ENCODE results near the gene SVOPL. TPM values are rescaled to one million over a fixed set of nuclear protein-coding genes. Genes with fewer than 3 reads are reported as not detected.

The SVOPL gene
- total and polyA plus RNA-seq, 4 donors = 0.13 to 1.5 (median 0.39) TPM; not detected in 1

GRCh38 chr7:138618933-138619332 lies 82.2 kb downstream of the SVOPL start:
- H3K36me3 ChIP-seq (ENCODE audit: control insufficient read depth in 4 of 4, insufficient read depth in 4 of 4, low read length in 4 of 4) = no peaks in the 10 kb centered on the region
- H3K4me3 ChIP-seq = no peak overlapping the region
- no peaks in the 10 kb centered on the region for H3K27me3 ChIP-seq (ENCODE audit: control insufficient read depth in 3 of 3, insufficient read depth in 3 of 3, low read length in 2 of 3)
- no peak for TF ChIP-seq CTCF (IDR thresholded peaks at IDR 0.05; ENCODE audit: control extremely low read depth, extremely low read depth)
- peaks cover 0 to 1% (median 0%) of the 10 kb centered on the region in 5 donors for H3K4me1 ChIP-seq (ENCODE audit: control insufficient read depth in 5 of 5, insufficient read depth in 5 of 5, low read length in 5 of 5)
- DNase-seq = no peak
- H3K27ac ChIP-seq (ENCODE audit: low read depth in 1 of 2, low read length in 1 of 2) = no peak overlapping the region
- no peak overlapping the region for H3K9ac ChIP-seq (ENCODE audit: insufficient read depth in 1 of 2, low read length in 2 of 2)
- ATAC-seq (ENCODE audit: insufficient read depth, low FRiP score) = no peak
- no peaks in the 10 kb centered on the region for H3K9me3 ChIP-seq (ENCODE audit: control insufficient read depth in 4 of 4, insufficient read depth in 3 of 4, low read length in 3 of 4)

- Histone ChIP-seq H3K27ac (ENCODE audit: low read depth in 1 of 2, low read length in 1 of 2) (no peak overlapping the region), H3K27me3 (ENCODE audit: control insufficient read depth in 3 of 3, insufficient read depth in 3 of 3, low read length in 2 of 3) (no peaks in the 10 kb centered on the region), H3K36me3 (ENCODE audit: control insufficient read depth in 4 of 4, insufficient read depth in 4 of 4, low read length in 4 of 4) (no peaks in the 10 kb centered on the region), H3K4me1 (ENCODE audit: control insufficient read depth in 5 of 5, insufficient read depth in 5 of 5, low read length in 5 of 5) (peaks cover 0 to 6% (median 0%) of the 10 kb centered on the region in 5 donors), H3K9me3 (ENCODE audit: control insufficient read depth in 4 of 4, insufficient read depth in 3 of 4, low read length in 3 of 4) (no peaks in the 10 kb centered on the region), H3K9ac (ENCODE audit: insufficient read depth in 1 of 2, low read length in 2 of 2) (no peak overlapping the region), H3K4me3 (no peak overlapping the region)
- TF ChIP-seq CTCF (IDR thresholded peaks at IDR 0.05; ENCODE audit: control extremely low read depth, extremely low read depth) = no peak
- 91 to 92% methylated on average over 10 of the region's 10 CpGs for WGBS, 2 donors
- DNase-seq (no peak), ATAC-seq (ENCODE audit: insufficient read depth, low FRiP score) (no peak)
These were observed 82.7 kb downstream of the SVOPL start for GRCh38 chr7:138618506-138618905.

DNA sequence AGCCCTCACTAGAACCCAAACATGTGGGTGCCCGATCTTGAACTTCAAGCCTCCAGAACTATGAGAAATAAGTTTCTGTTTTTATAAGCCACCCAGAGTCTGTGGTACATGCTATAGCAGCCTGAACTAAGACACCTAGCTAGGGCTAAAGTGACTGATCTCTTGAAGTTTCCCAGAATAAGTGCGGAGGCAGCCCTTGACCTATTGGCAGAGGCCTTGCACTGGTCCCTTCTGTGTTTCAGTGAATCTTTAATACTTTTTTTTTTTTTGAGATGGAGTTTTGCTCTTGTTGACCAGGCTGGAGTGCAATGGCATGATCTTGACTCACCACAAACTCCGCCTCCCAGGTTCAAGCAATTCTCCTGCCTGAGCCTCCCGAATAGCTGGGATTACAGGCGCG lies 85.1 kb downstream of the SVOPL start:
- 88 to 96% methylated on average over 6 of the region's 6 CpGs for WGBS, 2 donors
- no peak for DNase-seq
- no peaks in the 10 kb centered on the region for H3K9me3 ChIP-seq (ENCODE audit: control insufficient read depth in 4 of 4, insufficient read depth in 3 of 4, low read length in 3 of 4)
- H3K4me3 ChIP-seq = no peak overlapping the region
- no peak overlapping the region for H3K27ac ChIP-seq (ENCODE audit: low read depth in 1 of 2, low read length in 1 of 2)
- TF ChIP-seq CTCF (IDR thresholded peaks at IDR 0.05; ENCODE audit: control extremely low read depth, extremely low read depth) = no peak
- peaks cover 0 to 6% (median 0%) of the 10 kb centered on the region in 5 donors for H3K4me1 ChIP-seq (ENCODE audit: control insufficient read depth in 5 of 5, insufficient read depth in 5 of 5, low read length in 5 of 5)
- ATAC-seq (ENCODE audit: insufficient read depth, low FRiP score) = no peak
- no peak overlapping the region for H3K9ac ChIP-seq (ENCODE audit: insufficient read depth in 1 of 2, low read length in 2 of 2)
- no peaks in the 10 kb centered on the region for H3K27me3 ChIP-seq (ENCODE audit: control insufficient read depth in 3 of 3, insufficient read depth in 3 of 3, low read length in 2 of 3)
- H3K36me3 ChIP-seq (ENCODE audit: control insufficient read depth in 4 of 4, insufficient read depth in 4 of 4, low read length in 4 of 4) = no peaks in the 10 kb centered on the region

GRCh38 chr7:138613630-138614029 lies 87.5 kb downstream of the SVOPL start:
- H3K9me3 ChIP-seq (ENCODE audit: control insufficient read depth in 4 of 4, insufficient read depth in 3 of 4, low read length in 3 of 4) = no peaks in the 10 kb centered on the region
- no peaks in the 10 kb centered on the region for H3K36me3 ChIP-seq (ENCODE audit: control insufficient read depth in 4 of 4, insufficient read depth in 4 of 4, low read length in 4 of 4)
- H3K27me3 ChIP-seq (ENCODE audit: control insufficient read depth in 3 of 3, insufficient read depth in 3 of 3, low read length in 2 of 3) = no peaks in the 10 kb centered on the region
- no peak overlapping the region for H3K9ac ChIP-seq (ENCODE audit: insufficient read depth in 1 of 2, low read length in 2 of 2)
- H3K27ac ChIP-seq (ENCODE audit: low read depth in 1 of 2, low read length in 1 of 2) = no peak overlapping the region
- peaks cover 0 to 6% (median 0%) of the 10 kb centered on the region in 5 donors for H3K4me1 ChIP-seq (ENCODE audit: control insufficient read depth in 5 of 5, insufficient read depth in 5 of 5, low read length in 5 of 5)
- ATAC-seq (ENCODE audit: insufficient read depth, low FRiP score) (no peak), DNase-seq (no peak)
- WGBS, 2 donors = 89 to 94% methylated on average over 2 of the region's 2 CpGs
- TF ChIP-seq CTCF (IDR thresholded peaks at IDR 0.05; ENCODE audit: control extremely low read depth, extremely low read depth) = no peak
- no peak overlapping the region for H3K4me3 ChIP-seq

Data from lung (tissue), 12 donors.